Fibroblast of lung (primary cell): ENCODE measurements around the gene PRKAG2. TPM values are rescaled to one million over a fixed set of nuclear protein-coding genes. Genes with fewer than 3 reads are reported as not detected.
"Not testable (repeated sequence)": the region's sequence is repeated elsewhere in the genome, so short reads cannot be mapped to it uniquely, and the experiment has no call there.

Source experiments
- DNase-seq, 2 donors: peaks; one replicate each; pipeline versions ENCODE4 v3.0.0 to v3.0.0-alpha.2; 2010; ENCODE audit warnings: low read depth in 2 of 2
- H2AFZ ChIP-seq: 2 replicates; pipeline ENCODE4 v1.5.1; 2012; ENCODE audit warnings: low read length, control low read depth, inconsistent platforms
- H3K27ac ChIP-seq: 2 replicates; pipeline ENCODE4 v1.5.1; 2011; ENCODE audit warnings: low read length, control low read depth; ENCODE audit not compliant: insufficient read depth
- H3K27me3 ChIP-seq: 2 replicates; pipeline ENCODE4 v1.5.1; 2011; ENCODE audit warnings: mild to moderate bottlenecking, low read length; ENCODE audit not compliant: control insufficient read depth, insufficient read depth
- H3K36me3 ChIP-seq: 2 replicates; pipeline ENCODE4 v1.5.1; 2011; ENCODE audit warnings: low read length; ENCODE audit not compliant: control insufficient read depth, insufficient read depth
- H3K4me1 ChIP-seq: 2 replicates; pipeline ENCODE4 v1.5.1; 2011; ENCODE audit warnings: low read length; ENCODE audit not compliant: control insufficient read depth, insufficient read depth; ENCODE audit errors: extremely low read depth
- H3K4me2 ChIP-seq: 2 replicates; pipeline ENCODE4 v1.5.1; 2011; ENCODE audit warnings: low read length, control low read depth; ENCODE audit not compliant: insufficient read depth; ENCODE audit errors: extremely low read depth
- H3K4me3 ChIP-seq, 4 experiments: fragments of 200-600 bp in 1 of 4; sonication (generic) in 1 of 4; replicated peaks in 1 of 4; 2 replicates each; pipeline ENCODE4 v1.5.1; 2011 to 2016; ENCODE audit warnings: low read length in 4 of 4, low read depth in 3 of 4, mild to moderate bottlenecking in 3 of 4, control low read depth in 2 of 4, inconsistent platforms in 1 of 4, mixed read lengths in 1 of 4; ENCODE audit not compliant: insufficient read depth in 1 of 4; ENCODE audit errors: control extremely low read depth in 1 of 4
- H3K79me2 ChIP-seq: 2 replicates; pipeline ENCODE4 v1.5.1; 2012; ENCODE audit warnings: mild to moderate bottlenecking, low read length, inconsistent platforms; ENCODE audit not compliant: control insufficient read depth, insufficient read depth
- H3K9ac ChIP-seq: 2 replicates; pipeline ENCODE4 v1.5.1; 2011; ENCODE audit warnings: mild to moderate bottlenecking, low read length, control low read depth; ENCODE audit not compliant: insufficient read depth
- H3K9me3 ChIP-seq: 2 replicates; pipeline ENCODE4 v1.5.1; 2012; ENCODE audit warnings: low read depth, low read length; ENCODE audit not compliant: control insufficient read depth, insufficient read depth
- H4K20me1 ChIP-seq: 2 replicates; pipeline ENCODE4 v1.5.1; 2011; ENCODE audit warnings: low read length; ENCODE audit not compliant: control insufficient read depth, insufficient read depth; ENCODE audit errors: extremely low read depth
- EZH2 ChIP-seq: IDR thresholded peaks from 2 replicates; pipeline ENCODE4 v1.5.1; 2012; ENCODE audit warnings: low read length, control low read depth, mild to moderate bottlenecking; ENCODE audit errors: missing control alignments
- polyA plus RNA-seq, 2 donors: library from polyadenylated mRNA; depleted of rRNA in 1 of 2; stranded (reverse) in 1 of 2; unstranded in 1 of 2; fragments of >200 nt; gene quantifications; 2 replicates each; pipeline ENCODE4 v1.2.1, GENCODE V29; 2011 to 2012; ENCODE audit warnings: missing spikeins in 1 of 2
- total RNA-seq: library from RNA; depleted of rRNA; stranded (reverse); fragments of >200 nt; gene quantifications from 2 replicates; pipeline ENCODE4 v1.2.1, GENCODE V29; 2014
- TF ChIP-seq, protein P1 (sequence below), 2 donors: IDR thresholded peaks in 1 of 2; conservative IDR thresholded peaks in 1 of 2; 1 replicate in 1 of 2; 2 replicates in 1 of 2; pipeline ENCODE4 v1.5.1; 2011 to 2012; ENCODE audit warnings: low read length in 2 of 2, control low read depth in 1 of 2, inconsistent platforms in 1 of 2, low read depth in 1 of 2, mild to moderate bottlenecking in 1 of 2

PRKAG2 gene
- total and polyA plus RNA-seq, 2 donors (not counting 1 experiment from before 2014, with no cell fraction given), result 11.9 to 56.7 TPM

- no peaks in the 10 kb centered on the region for H3K36me3 ChIP-seq
- H3K27me3 ChIP-seq, result no peaks in the 10 kb centered on the region
- H4K20me1 ChIP-seq, result no peaks in the 10 kb centered on the region
- H3K79me2 ChIP-seq, result no peaks in the 10 kb centered on the region
- no peaks in the 10 kb centered on the region for H3K9me3 ChIP-seq
- H3K4me1 ChIP-seq, result no peaks in the 10 kb centered on the region
- TF ChIP-seq, protein P1, sequence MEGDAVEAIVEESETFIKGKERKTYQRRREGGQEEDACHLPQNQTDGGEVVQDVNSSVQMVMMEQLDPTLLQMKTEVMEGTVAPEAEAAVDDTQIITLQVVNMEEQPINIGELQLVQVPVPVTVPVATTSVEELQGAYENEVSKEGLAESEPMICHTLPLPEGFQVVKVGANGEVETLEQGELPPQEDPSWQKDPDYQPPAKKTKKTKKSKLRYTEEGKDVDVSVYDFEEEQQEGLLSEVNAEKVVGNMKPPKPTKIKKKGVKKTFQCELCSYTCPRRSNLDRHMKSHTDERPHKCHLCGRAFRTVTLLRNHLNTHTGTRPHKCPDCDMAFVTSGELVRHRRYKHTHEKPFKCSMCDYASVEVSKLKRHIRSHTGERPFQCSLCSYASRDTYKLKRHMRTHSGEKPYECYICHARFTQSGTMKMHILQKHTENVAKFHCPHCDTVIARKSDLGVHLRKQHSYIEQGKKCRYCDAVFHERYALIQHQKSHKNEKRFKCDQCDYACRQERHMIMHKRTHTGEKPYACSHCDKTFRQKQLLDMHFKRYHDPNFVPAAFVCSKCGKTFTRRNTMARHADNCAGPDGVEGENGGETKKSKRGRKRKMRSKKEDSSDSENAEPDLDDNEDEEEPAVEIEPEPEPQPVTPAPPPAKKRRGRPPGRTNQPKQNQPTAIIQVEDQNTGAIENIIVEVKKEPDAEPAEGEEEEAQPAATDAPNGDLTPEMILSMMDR (conservative IDR thresholded peaks at IDR 0.05 in 1 of 2, IDR thresholded peaks at IDR 0.05 in 1 of 2; ENCODE audit: low read depth in 1 of 2, low read length in 2 of 2), result no peak
- TF ChIP-seq EZH2, result no peak
- H3K27ac ChIP-seq, result no peak overlapping the region
- no peak overlapping the region for H3K4me2 ChIP-seq
- peak in 1 of 2 donors; percentile 42 for DNase-seq
- no peak overlapping the region for H2AFZ ChIP-seq
- H3K9ac ChIP-seq, result no peak overlapping the region
- H3K4me3 ChIP-seq, result no peak overlapping the region
These were observed 297.3 kb downstream of the PRKAG2 start for GRCh38 chr7:151579644-151580043.

GRCh38 chr7:151575410-151575809 is 301.5 kb downstream of the PRKAG2 start:
- H3K36me3 ChIP-seq, result no peaks in the 10 kb centered on the region
- no peaks in the 10 kb centered on the region for H3K27me3 ChIP-seq
- H2AFZ ChIP-seq, result no peak overlapping the region
- no peak overlapping the region for H3K4me3 ChIP-seq
- H3K9me3 ChIP-seq, result no peaks in the 10 kb centered on the region
- H3K9ac ChIP-seq, result no peak overlapping the region
- no peak for DNase-seq
- H3K27ac ChIP-seq, result no peak overlapping the region
- TF ChIP-seq, protein P1 (conservative IDR thresholded peaks at IDR 0.05 in 1 of 2, IDR thresholded peaks at IDR 0.05 in 1 of 2; ENCODE audit: low read depth in 1 of 2, low read length in 2 of 2), result no peak
- TF ChIP-seq EZH2, result no peak
- H3K79me2 ChIP-seq, result no peaks in the 10 kb centered on the region
- H3K4me2 ChIP-seq, result no peak overlapping the region
- H4K20me1 ChIP-seq, result no peaks in the 10 kb centered on the region
- no peaks in the 10 kb centered on the region for H3K4me1 ChIP-seq

GRCh38 chr7:151573046-151573445 is 303.9 kb downstream of the PRKAG2 start:
- H2AFZ ChIP-seq, H3K79me2 ChIP-seq, H3K9ac ChIP-seq, H3K36me3 ChIP-seq, H3K27ac ChIP-seq, H3K27me3 ChIP-seq, H4K20me1 ChIP-seq, H3K4me1 ChIP-seq, H3K4me3 ChIP-seq, H3K9me3 ChIP-seq, H3K4me2 ChIP-seq: not testable (repeated sequence)
- peak; percentile 59 to 90 for DNase-seq
